Measurements from ENCODE around the gene MDGA2. TPM values are rescaled to one million over a fixed set of nuclear protein-coding genes. Genes with fewer than 3 reads are reported as not detected.

The MDGA2 gene
- total and polyA plus RNA-seq, 2 of the 4 experiments (the other 2 are of a cell fraction) = 0.02 TPM; not detected in 1

- no peaks in the 10 kb centered on the region for H3K79me1 ChIP-seq (ENCODE audit: low read depth in 1 of 2, low read length in 2 of 2)
- BruUV-seq (replicated peaks) = no TSS peak
These were observed 44.9 kb upstream of the MDGA2 start for GRCh38 chr14:47720281-47720680.

More at GRCh38 chr14:47720281-47720680, 44.9 kb upstream of the MDGA2 start:
- Histone ChIP-seq H2BK20ac (ENCODE audit: low read depth, low read length) (no peak overlapping the region), H3K27me3 (ENCODE audit: control insufficient read depth, insufficient read depth, low read length) (no peaks in the 10 kb centered on the region), H2BK120ac (ENCODE audit: low read depth, low read length) (no peak overlapping the region), H3K18ac (ENCODE audit: low read depth, low read length) (no peak overlapping the region), H3K56ac (ENCODE audit: extremely low read depth, insufficient read depth, low read length) (no peak overlapping the region), H3K4me2 (ENCODE audit: low read depth, low read length) (no peak overlapping the region), H3K4me1 (ENCODE audit: control insufficient read depth, insufficient read depth, low read length) (no peaks in the 10 kb centered on the region), H3K9me1 (ENCODE audit: insufficient read depth, low read length) (no peaks in the 10 kb centered on the region), H2BK15ac (ENCODE audit: low read depth, low read length) (no peak overlapping the region), H3K14ac (replicated peaks; ENCODE audit: low read depth, low read length) (no peak overlapping the region), H3K4ac (ENCODE audit: low read depth, low read length) (no peak overlapping the region), H2AK5ac (ENCODE audit: low read depth, low read length) (no peak overlapping the region), H4K91ac (ENCODE audit: insufficient read depth, low read depth, low read length) (no peak overlapping the region), H4K5ac (ENCODE audit: low read depth, low read length) (no peak overlapping the region), H3K4me3 (ENCODE audit: insufficient read depth, low read depth, low read length) (no peak overlapping the region), H4K20me1 (ENCODE audit: insufficient read depth, low read length) (no peaks in the 10 kb centered on the region), H3K9ac (ENCODE audit: low read depth, low read length) (no peak overlapping the region), H3K23ac (ENCODE audit: low read depth, low read length) (no peak overlapping the region), H2AFZ (replicated peaks; ENCODE audit: low read length, poor library complexity) (no peak overlapping the region), H3K9me3 (ENCODE audit: control insufficient read depth, insufficient read depth, low read length) (peaks cover 16% of the 10 kb centered on the region), H2AK9ac (replicated peaks; ENCODE audit: low read depth, low read length, poor library complexity) (no peak overlapping the region), H2BK5ac (ENCODE audit: low read depth, low read length, poor library complexity, severe bottlenecking) (no peak overlapping the region), H4K8ac (ENCODE audit: low read depth in 2 of 2, low read length in 2 of 2) (no peak overlapping the region), H3K27ac (ENCODE audit: insufficient read depth, low read length) (no peak overlapping the region), H3K36me3 (ENCODE audit: control insufficient read depth, insufficient read depth, low read length) (no peaks in the 10 kb centered on the region)
- no CpG with 5 or more reads among the region's 4 CpGs for WGBS, 2 experiments (ENCODE audit: extremely low coverage in 2 of 2, insufficient read length in 1 of 2)
- TF ChIP-seq MAFK (IDR thresholded peaks at IDR 0.05; ENCODE audit: low read depth, low read length) = peak; percentile 88
- TF ChIP-seq SMC3 (IDR thresholded peaks at IDR 0.05; ENCODE audit: low read depth, low read length) = no peak
- no peak for TF ChIP-seq USF2 (IDR thresholded peaks at IDR 0.05; ENCODE audit: low read depth, low read length)
- DNase-seq (no peak), ATAC-seq (ENCODE audit: low read depth) (no peak)
- CTCF ChIA-PET = no interaction called here
- in situ Hi-C loops (cut with MboI; ENCODE audit: low sequenced_read_pairs) = no loop called here
- POLR2A ChIA-PET (ENCODE audit: unreplicated experiment) = no interaction called here
- dilution Hi-C loops (cut with HindIII; ENCODE audit: low sequenced_read_pairs, unreplicated experiment) = no loop called here
- intact Hi-C loops (cut with micrococcal nuclease) = no loop called here

Measured in IMR-90 (cell line).